Cardiac muscle cell (in vitro differentiated cells and primary cell): ENCODE results near the gene ZNF521. TPM values are rescaled to one million over a fixed set of nuclear protein-coding genes. Genes with fewer than 3 reads are reported as not detected.

Source experiments
- DNase-seq, 2 donors: peaks; one replicate each; pipeline versions ENCODE4 v3.0.0 to v3.0.0-alpha.2; 2010 to 2017; ENCODE audit warnings: low read depth in 1 of 2, low spot score in 1 of 2
- H3K27ac ChIP-seq: fragments of 200-600 bp; sonication (generic); 2 replicates; pipeline ENCODE4 v1.5.1; 2016
- H3K27me3 ChIP-seq: fragments of 200-600 bp; sonication (generic); 2 replicates; pipeline ENCODE4 v1.6.0; 2016; ENCODE audit warnings: control low read depth
- H3K36me3 ChIP-seq: fragments of 200-600 bp; sonication (generic); 2 replicates; pipeline ENCODE4 v1.5.1; 2016; ENCODE audit warnings: control low read depth
- H3K4me1 ChIP-seq: fragments of 200-600 bp; sonication (generic); 2 replicates; pipeline ENCODE4 v1.8.1; 2017; ENCODE audit warnings: low read depth, mild to moderate bottlenecking, mixed run types
- H3K4me3 ChIP-seq: fragments of 200-600 bp; sonication (generic); 2 replicates; pipeline ENCODE4 v1.5.1; 2016; ENCODE audit warnings: mild to moderate bottlenecking
- H3K9me3 ChIP-seq: fragments of 200-600 bp; sonication (generic); 2 replicates; pipeline ENCODE4 v1.5.1; 2017; ENCODE audit warnings: low read depth, mild to moderate bottlenecking, control low read depth
- CTCF ChIP-seq: IDR thresholded peaks from 2 replicates; pipeline ENCODE4 v1.5.1; 2012; ENCODE audit warnings: low read depth, mild to moderate bottlenecking, low read length
- polyA plus RNA-seq: library from polyadenylated mRNA; unstranded; fragments of >200 nt; fragmentation: Nextera tagmentation; extraction: Ambion mirVana; gene quantifications from 2 replicates; pipeline ENCODE4 v1.2.1, GENCODE V29; 2016
- total RNA-seq: library from RNA; depleted of rRNA; stranded (reverse); fragments of >200 nt; gene quantifications from 2 replicates; pipeline ENCODE4 v1.2.3, GENCODE V29; 2016

Gene ZNF521
- total and polyA plus RNA-seq, 2 experiments from 2014 or later: 34.2 to 442 TPM

- Histone ChIP-seq H3K27ac (no peak overlapping the region), H3K27me3 (no peaks in the 10 kb centered on the region), H3K9me3 (no peaks in the 10 kb centered on the region), H3K4me1 (no peaks in the 10 kb centered on the region), H3K4me3 (no peak overlapping the region), H3K36me3 (no peaks in the 10 kb centered on the region)
- TF ChIP-seq CTCF: no peak
- no peak for DNase-seq
Measured at GRCh38 chr18:25016181-25016580, 335.8 kb downstream of the ZNF521 start.
